ENCODE data around the gene ENTPD6.

DNA sequence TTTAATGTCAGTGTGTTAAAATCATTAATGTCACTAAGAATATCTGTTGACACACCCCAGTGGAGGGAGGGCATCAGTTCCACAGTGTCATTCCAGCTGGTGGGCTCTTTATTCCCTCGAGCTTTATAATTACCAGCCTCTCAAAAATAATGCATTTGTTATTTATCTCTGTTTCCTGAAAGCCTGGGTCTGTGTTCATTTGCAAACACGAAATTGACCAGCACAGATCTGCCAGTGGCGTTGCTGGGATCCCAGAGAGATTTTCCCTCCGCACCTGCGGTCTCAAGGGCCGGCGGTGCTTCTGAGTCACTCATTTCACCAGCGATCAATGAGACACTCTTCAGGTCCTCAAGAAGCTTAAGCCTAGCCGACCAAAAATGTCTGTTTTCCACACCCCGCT lies 46.7 kb downstream of the ENTPD6 start:
- TF ChIP-seq EZH2phosphoT487 (IDR thresholded peaks at IDR 0.05; ENCODE audit: insufficient read depth, low read depth) (no peak), EZH2 (IDR thresholded peaks at IDR 0.05; ENCODE audit: insufficient read depth, poor library complexity, severe bottlenecking) (no peak)
